NT2/D1 (cell line): ENCODE measurements around the gene LLGL2.

ENCODE experiments used
- SUZ12 ChIP-seq: IDR thresholded peaks from 2 replicates; pipeline ENCODE4 v1.6.1; 2011; ENCODE audit not compliant: insufficient read length, insufficient read depth; ENCODE audit errors: extremely low read depth
- YY1 ChIP-seq: IDR thresholded peaks from 2 replicates; pipeline ENCODE4 v1.6.1; 2011; ENCODE audit not compliant: insufficient read length, insufficient read depth
- ZNF274 ChIP-seq: IDR thresholded peaks from 2 replicates; pipeline ENCODE4 v1.6.1; 2011; ENCODE audit warnings: mild to moderate bottlenecking, low read depth, low read length

GRCh38 chr17:75563063-75563758 is 37.7 kb downstream of the LLGL2 start:
- TF ChIP-seq YY1: no peak
- no peak for TF ChIP-seq ZNF274
- no peak for TF ChIP-seq SUZ12
